Measurements from ENCODE around the gene CBX1. TPM values are rescaled to one million over a fixed set of nuclear protein-coding genes. Genes with fewer than 3 reads are reported as not detected.

CBX1 gene
- total and polyA plus RNA-seq, 2 of the 13 experiments (the other 11 are each of a cell fraction or from before 2014, with no cell fraction given), result 17.8 to 108 TPM

GRCh38 chr17:48036693-48037035, 64.6 kb downstream of the CBX1 start:
- peak; percentile 13 for ATAC-seq
- TF ChIP-seq ZNF235 (CRISPR knock-in tag; IDR thresholded peaks at IDR 0.05; ENCODE audit: borderline replicate concordance) (0 out of 2 replicates have a peak, but pooled peaks have one; percentile 59), NCOA1 (CRISPR knock-in tag; IDR thresholded peaks at IDR 0.05) (0 out of 2 replicates have a peak, but pooled peaks have one; percentile 27), NR2F1 (CRISPR knock-in tag; IDR thresholded peaks at IDR 0.05) (0 out of 4 replicates have a peak, but pooled peaks of 1 of the 2 experiments have one; percentile 5), NR2F6 (IDR thresholded peaks at IDR 0.05) (peak; percentile 23; the same call in 1 of the 2 replicates), NR2F6 (CRISPR knock-in tag; IDR thresholded peaks at IDR 0.05) (no peak), HDAC1 (CRISPR knock-in tag; IDR thresholded peaks at IDR 0.05) (no peak), ZNF572 (CRISPR knock-in tag; IDR thresholded peaks at IDR 0.05) (peak; percentile 10; the same call in 1 of the 2 replicates), NRL (CRISPR knock-in tag; IDR thresholded peaks at IDR 0.05; ENCODE audit: borderline replicate concordance) (0 out of 2 replicates have a peak, but pooled peaks have one; percentile 53), ZFP82 (CRISPR knock-in tag; IDR thresholded peaks at IDR 0.05; ENCODE audit: borderline replicate concordance) (0 out of 2 replicates have a peak, but pooled peaks have one; percentile 28), ZNF275 (CRISPR knock-in tag; IDR thresholded peaks at IDR 0.05; ENCODE audit: borderline replicate concordance) (0 out of 2 replicates have a peak, but pooled peaks have one; percentile 69), ZNF616 (CRISPR knock-in tag; IDR thresholded peaks at IDR 0.05; ENCODE audit: low read depth) (0 out of 2 replicates have a peak, but pooled peaks have one; percentile 45), BRD4 (CRISPR knock-in tag; IDR thresholded peaks at IDR 0.05) (0 out of 2 replicates have a peak, but pooled peaks have one; percentile 7), FLYWCH1 (CRISPR knock-in tag; IDR thresholded peaks at IDR 0.05) (no peak), POGZ (CRISPR knock-in tag; IDR thresholded peaks at IDR 0.05) (0 out of 2 replicates have a peak, but pooled peaks have one; percentile 38), SALL2 (CRISPR knock-in tag; IDR thresholded peaks at IDR 0.05) (0 out of 2 replicates have a peak, but pooled peaks have one; percentile 28), ZBTB1 (CRISPR knock-in tag; IDR thresholded peaks at IDR 0.05; ENCODE audit: borderline replicate concordance) (no peak), CBFB (CRISPR knock-in tag; IDR thresholded peaks at IDR 0.05) (0 out of 2 replicates have a peak, but pooled peaks have one; percentile 40), ZNF776 (CRISPR knock-in tag; IDR thresholded peaks at IDR 0.05) (0 out of 2 replicates have a peak, but pooled peaks have one; percentile 41), ZMYM2 (CRISPR knock-in tag; IDR thresholded peaks at IDR 0.05) (no peak), ZNF143 (CRISPR knock-in tag; IDR thresholded peaks at IDR 0.05) (0 out of 2 replicates have a peak, but pooled peaks have one; percentile 5), ATF3 (CRISPR knock-in tag; IDR thresholded peaks at IDR 0.05) (0 out of 2 replicates have a peak, but pooled peaks have one; percentile 2)
- TF ChIP-seq, protein P1, sequence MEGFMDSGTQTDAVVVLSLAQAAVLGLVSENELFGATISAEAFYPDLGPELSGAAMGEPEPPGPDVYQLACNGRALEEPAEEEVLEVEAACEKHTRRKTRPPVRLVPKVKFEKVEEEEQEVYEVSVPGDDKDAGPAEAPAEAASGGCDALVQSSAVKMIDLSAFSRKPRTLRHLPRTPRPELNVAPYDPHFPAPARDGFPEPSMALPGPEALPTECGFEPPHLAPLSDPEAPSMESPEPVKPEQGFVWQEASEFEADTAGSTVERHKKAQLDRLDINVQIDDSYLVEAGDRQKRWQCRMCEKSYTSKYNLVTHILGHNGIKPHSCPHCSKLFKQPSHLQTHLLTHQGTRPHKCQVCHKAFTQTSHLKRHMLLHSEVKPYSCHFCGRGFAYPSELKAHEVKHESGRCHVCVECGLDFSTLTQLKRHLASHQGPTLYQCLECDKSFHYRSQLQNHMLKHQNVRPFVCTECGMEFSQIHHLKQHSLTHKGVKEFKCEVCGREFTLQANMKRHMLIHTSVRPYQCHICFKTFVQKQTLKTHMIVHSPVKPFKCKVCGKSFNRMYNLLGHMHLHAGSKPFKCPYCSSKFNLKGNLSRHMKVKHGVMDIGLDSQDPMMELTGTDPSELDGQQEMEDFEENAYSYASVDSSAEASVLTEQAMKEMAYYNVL (CRISPR knock-in tag; IDR thresholded peaks at IDR 0.05; ENCODE audit: borderline replicate concordance), result peak; percentile 50; the same call in 1 of the 2 replicates

More at GRCh38 chr17:48036693-48037035, 64.6 kb downstream of the CBX1 start:
- WGBS (ENCODE audit: low lambda C conversion rate), result 4% methylated on average over 4 of the region's 6 CpGs
- intact Hi-C loops (cut with micrococcal nuclease; ENCODE audit: unreplicated experiment), result loop anchor here (1.0 kb wide), 1 partner anchor 38 kb away; no protein-coding TSS in a partner anchor
- Histone ChIP-seq H3K4me3 (replicated peaks in 1 of 3; ENCODE audit: insufficient read depth in 1 of 3, low read depth in 2 of 3, low read length in 3 of 3) (peak overlapping the region; percentile 74 to 86 (median 82)), H2AFZ (ENCODE audit: low read length) (no peak overlapping the region), H3K9ac (ENCODE audit: insufficient read depth, low read depth, low read length) (peak overlapping the region; percentile 62), H4K20me1 (ENCODE audit: insufficient read depth, low read length) (no peaks in the 10 kb centered on the region), H3K27ac (ENCODE audit: extremely low read length, insufficient read depth, low read length) (no peak overlapping the region), H3K9me3 (ENCODE audit: low read length) (no peaks in the 10 kb centered on the region), H3K4me1 (ENCODE audit: insufficient read depth, low read length) (peaks cover 27% of the 10 kb centered on the region), H3K36me3 (replicated peaks in 1 of 2; ENCODE audit: control insufficient read depth in 1 of 2, insufficient read depth in 2 of 2, low read length in 2 of 2) (no peaks in the 10 kb centered on the region), H3K27me3 (ENCODE audit: control insufficient read depth in 1 of 2, insufficient read depth in 2 of 2, low read length in 2 of 2) (peaks cover 1 to 60% of the 10 kb centered on the region in 2 experiments; a peak in 4 of 5 replicates), H3K4me2 (ENCODE audit: low read depth, low read length) (peak overlapping the region; percentile 86), H3K79me2 (ENCODE audit: insufficient read depth, low read length) (no peaks in the 10 kb centered on the region)
- CTCF ChIA-PET (ENCODE audit: low intra/inter-chr PET ratio, low total read pairs), result interaction anchor here (1.7 to 2.3 kb wide), 2 partner anchors 11 to 37 kb away, joined by 4 to 19 read pairs; no protein-coding TSS in a partner anchor
- POLR2A ChIA-PET, result interaction anchor here (1.1 to 4.5 kb wide), 2 partner anchors 12 to 32 kb away, joined by 3 to 25 read pairs; partner anchors contain the start of gene NFE2L1
- DNase-seq (ENCODE audit: low spot score) (no peak), FAIRE-seq (peak; percentile 34)
- in situ Hi-C loops (cut with HindIII; ENCODE audit: extremely low pct_ligation_motif_present, low pct_unique_long_range_greater_than_20kb), result no loop called here
- no TSS peak for BruUV-seq (replicated peaks)
